ENCODE measurements around the gene GLI1. TPM values are rescaled to one million over a fixed set of nuclear protein-coding genes. Genes with fewer than 3 reads are reported as not detected.
A peak's percentile ranks its signal among the peaks of the same experiment; 100 is the strongest.

GLI1 gene
- total RNA-seq, 2 experiments from 2014 or later: 0.31 to 0.85 TPM

DNA sequence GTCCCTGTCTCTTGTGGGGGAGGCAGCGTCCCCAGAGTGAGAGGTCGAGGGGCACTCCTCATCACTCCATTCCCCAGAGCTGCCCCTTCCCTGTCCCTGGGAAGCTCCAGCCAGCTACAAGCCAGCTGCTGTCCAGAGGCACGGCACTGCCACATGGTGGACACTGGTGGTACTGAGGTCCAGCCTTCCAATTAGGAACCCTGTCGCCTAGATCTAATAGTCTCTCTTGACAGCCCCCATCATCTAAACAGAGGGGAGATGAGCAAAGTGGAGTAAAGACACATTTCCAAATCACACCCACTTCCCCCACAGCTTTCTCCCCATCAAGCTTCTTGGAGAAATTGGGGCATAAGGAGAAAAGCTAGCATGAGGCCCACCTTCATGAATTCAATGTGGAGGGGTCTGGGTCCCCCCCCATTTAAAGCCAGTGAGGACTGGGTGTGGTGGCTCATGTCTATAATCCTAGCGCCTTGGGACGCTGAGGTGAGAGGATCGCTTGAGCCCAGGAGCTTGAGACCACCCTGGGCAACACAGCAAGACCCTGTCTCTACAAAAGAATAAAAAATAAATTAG is 6.6 kb upstream of the GLI1 start:
- TF ChIP-seq, protein P1, sequence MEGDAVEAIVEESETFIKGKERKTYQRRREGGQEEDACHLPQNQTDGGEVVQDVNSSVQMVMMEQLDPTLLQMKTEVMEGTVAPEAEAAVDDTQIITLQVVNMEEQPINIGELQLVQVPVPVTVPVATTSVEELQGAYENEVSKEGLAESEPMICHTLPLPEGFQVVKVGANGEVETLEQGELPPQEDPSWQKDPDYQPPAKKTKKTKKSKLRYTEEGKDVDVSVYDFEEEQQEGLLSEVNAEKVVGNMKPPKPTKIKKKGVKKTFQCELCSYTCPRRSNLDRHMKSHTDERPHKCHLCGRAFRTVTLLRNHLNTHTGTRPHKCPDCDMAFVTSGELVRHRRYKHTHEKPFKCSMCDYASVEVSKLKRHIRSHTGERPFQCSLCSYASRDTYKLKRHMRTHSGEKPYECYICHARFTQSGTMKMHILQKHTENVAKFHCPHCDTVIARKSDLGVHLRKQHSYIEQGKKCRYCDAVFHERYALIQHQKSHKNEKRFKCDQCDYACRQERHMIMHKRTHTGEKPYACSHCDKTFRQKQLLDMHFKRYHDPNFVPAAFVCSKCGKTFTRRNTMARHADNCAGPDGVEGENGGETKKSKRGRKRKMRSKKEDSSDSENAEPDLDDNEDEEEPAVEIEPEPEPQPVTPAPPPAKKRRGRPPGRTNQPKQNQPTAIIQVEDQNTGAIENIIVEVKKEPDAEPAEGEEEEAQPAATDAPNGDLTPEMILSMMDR (IDR thresholded peaks at IDR 0.05): peak; percentile 55
- ATAC-seq (ENCODE audit: poor library complexity) (peak; percentile 59), DNase-seq (peak in 8 of 14 experiments; percentile 32 to 72 (median 45))
- Histone ChIP-seq H3K4me3 (ENCODE audit: low read length) (no peak overlapping the region), H3K9me3 (ENCODE audit: control insufficient read depth in 1 of 2, insufficient read depth in 1 of 2, low read length in 2 of 2) (no peaks in the 10 kb centered on the region), H3K27me3 (ENCODE audit: control insufficient read depth in 1 of 2, insufficient read depth in 2 of 2, low read length in 2 of 2) (peaks cover 0 to 4% of the 10 kb centered on the region in 2 experiments), H3K27ac (ENCODE audit: low read depth in 1 of 2, low read length in 2 of 2) (no peak overlapping the region), H3K4me1 (ENCODE audit: insufficient read depth, low read length) (peaks cover 10% of the 10 kb centered on the region), H3K36me3 (ENCODE audit: insufficient read depth, low read length) (no peaks in the 10 kb centered on the region)
- no peaks in the 10 kb centered on the region for H3K36me3 Mint-ChIP-seq (ENCODE audit: low read depth)
- H3K27me3 Mint-ChIP-seq: no peaks in the 10 kb centered on the region
- H3K9me3 Mint-ChIP-seq: no peaks in the 10 kb centered on the region
- ChIA-PET POLR2A (interaction anchor here (0.9 to 1.7 kb wide), 2 partner anchors 9 to 23 kb away, joined by 3 to 7 read pairs; no protein-coding TSS in a partner anchor), CTCF (interaction anchor here (0.5 to 1.6 kb wide), 9 partner anchors 9 to 258 kb away, joined by 3 to 5 read pairs (median 4); no protein-coding TSS in a partner anchor)
- no peak overlapping the region for H3K4me3 Mint-ChIP-seq
- peaks cover 5% of the 10 kb centered on the region for H3K4me1 Mint-ChIP-seq (ENCODE audit: low read depth)
- H3K27ac Mint-ChIP-seq: no peak overlapping the region
- intact Hi-C loops (cut with DNase I, micrococcal nuclease): loop anchor here (1.0 to 10.0 kb wide), 3 partner anchors 141 to 189 kb away; no protein-coding TSS in a partner anchor

DNA sequence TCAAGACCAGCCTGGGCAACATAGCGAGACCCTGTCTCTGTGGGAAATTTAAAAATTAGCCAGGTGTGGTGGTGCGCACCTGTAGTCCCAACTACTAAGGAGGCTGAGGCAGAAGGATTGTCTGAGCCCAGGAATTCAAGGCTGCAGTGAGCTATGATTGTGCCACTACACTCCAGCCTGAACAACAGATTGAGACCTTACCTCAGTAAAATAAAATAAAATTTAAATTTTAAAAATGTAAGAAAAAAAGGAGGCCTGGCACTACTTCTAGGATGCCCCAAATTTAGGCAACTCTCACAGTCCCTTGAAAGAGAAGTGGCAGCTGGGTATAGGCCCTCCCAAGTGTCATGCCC is 5.4 kb upstream of the GLI1 start:
- ATAC-seq (ENCODE audit: poor library complexity): no peak
- peaks cover 16% of the 10 kb centered on the region for H3K4me1 Mint-ChIP-seq (ENCODE audit: low read depth)
- H3K36me3 ChIP-seq (ENCODE audit: insufficient read depth, low read length): no peaks in the 10 kb centered on the region
- no peaks in the 10 kb centered on the region for H3K9me3 Mint-ChIP-seq
- H3K36me3 Mint-ChIP-seq (ENCODE audit: low read depth): peaks cover 2% of the 10 kb centered on the region
- no peak overlapping the region for H3K4me3 Mint-ChIP-seq
- TF ChIP-seq, protein P1 (IDR thresholded peaks at IDR 0.05): no peak
- H3K9me3 ChIP-seq (ENCODE audit: control insufficient read depth in 1 of 2, insufficient read depth in 1 of 2, low read length in 2 of 2): no peaks in the 10 kb centered on the region
- H3K27me3 ChIP-seq (ENCODE audit: control insufficient read depth in 1 of 2, insufficient read depth in 2 of 2, low read length in 2 of 2): peaks cover 0 to 4% of the 10 kb centered on the region in 2 experiments
- no peak overlapping the region for H3K27ac ChIP-seq (ENCODE audit: low read depth in 1 of 2, low read length in 2 of 2)
- no peak for DNase-seq
- intact Hi-C loops (cut with DNase I, micrococcal nuclease): loop anchor here (2.0 to 10.0 kb wide), 3 partner anchors 19 to 189 kb away; partner anchors contain the start of gene INHBC (in 1 of the 2)
- CTCF ChIA-PET: no interaction called here
- peaks cover 20% of the 10 kb centered on the region for H3K4me1 ChIP-seq (ENCODE audit: insufficient read depth, low read length)
- no peak overlapping the region for H3K4me3 ChIP-seq (ENCODE audit: low read length)
- H3K27me3 Mint-ChIP-seq: peaks cover 4% of the 10 kb centered on the region
- no peak overlapping the region for H3K27ac Mint-ChIP-seq
- POLR2A ChIA-PET: no interaction called here

DNA sequence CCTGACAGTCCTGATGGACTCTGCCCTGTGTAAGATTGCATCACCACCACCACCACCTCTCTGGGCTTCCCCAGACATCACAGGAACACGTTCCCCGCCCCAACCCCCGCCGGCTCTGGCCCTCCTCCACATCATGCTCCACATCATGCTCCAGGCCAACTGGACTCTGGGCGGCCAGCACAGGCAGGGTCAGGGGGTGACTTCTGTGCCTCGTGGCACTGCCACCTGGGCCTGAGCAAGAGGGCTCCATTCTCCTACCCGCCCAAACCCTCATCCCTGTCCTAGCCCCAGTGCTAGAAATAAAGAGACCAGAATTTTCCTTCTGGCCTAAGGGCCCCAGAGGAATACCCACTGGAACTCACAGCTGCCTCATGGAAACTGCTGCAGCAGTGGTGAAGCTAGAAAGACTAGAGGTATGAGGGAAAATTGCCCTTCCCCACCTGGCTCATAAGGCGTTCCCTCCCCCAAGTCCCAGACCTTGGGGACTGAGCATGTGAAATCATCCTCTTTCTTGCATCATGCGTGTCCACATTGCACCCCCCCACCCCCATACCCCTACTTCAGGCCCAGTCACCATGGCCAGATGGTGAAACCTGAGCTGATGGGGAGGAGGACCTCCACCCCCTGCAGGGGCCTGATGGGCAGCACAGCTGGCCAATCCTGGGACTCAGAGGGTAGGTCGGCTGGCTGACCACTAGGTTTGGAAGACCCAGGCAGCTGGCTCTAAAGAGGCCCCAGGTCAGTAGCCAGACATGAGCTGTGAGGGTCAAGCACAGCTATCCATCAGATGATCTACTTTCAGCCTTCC is 4.8 kb upstream of the GLI1 start, which contains the start of gene INHBE:
TSS of gene INHBE (plus strand) at position 742 of the 808 bp plus-strand sequence. CDS start 230 bp downstream, outside the sequence.
- Histone ChIP-seq H3K9me3 (ENCODE audit: control insufficient read depth in 1 of 2, insufficient read depth in 1 of 2, low read length in 2 of 2) (no peaks in the 10 kb centered on the region), H3K36me3 (ENCODE audit: insufficient read depth, low read length) (no peaks in the 10 kb centered on the region), H3K27ac (ENCODE audit: low read depth in 1 of 2, low read length in 2 of 2) (no peak within 1 kb of the TSS), H3K27me3 (ENCODE audit: control insufficient read depth in 1 of 2, insufficient read depth in 2 of 2, low read length in 2 of 2) (peaks cover 0 to 4% of the 10 kb centered on the region in 2 experiments), H3K4me3 (ENCODE audit: low read length) (no peak within 1 kb of the TSS), H3K4me1 (ENCODE audit: insufficient read depth, low read length) (peaks cover 26% of the 10 kb centered on the region)
- no peak within 1 kb of the TSS for H3K4me3 Mint-ChIP-seq
- DNase-seq (no peak), ATAC-seq (ENCODE audit: poor library complexity) (no peak)
- ChIA-PET CTCF (interaction anchor here (1.0 to 1.3 kb wide), 2 partner anchors 32 to 178 kb away, joined by 3 to 5 read pairs; partner anchors contain the start of gene B4GALNT1), POLR2A (interaction anchor here (0.8 to 1.1 kb wide), 2 partner anchors 23 to 25 kb away, joined by 3 to 4 read pairs; no protein-coding TSS in a partner anchor)
- H3K27me3 Mint-ChIP-seq: peaks cover 6% of the 10 kb centered on the region
- no peaks in the 10 kb centered on the region for H3K9me3 Mint-ChIP-seq
- peaks cover 21% of the 10 kb centered on the region for H3K4me1 Mint-ChIP-seq (ENCODE audit: low read depth)
- intact Hi-C loops (cut with DNase I, micrococcal nuclease): loop anchor here (2.0 to 10.0 kb wide), 3 partner anchors 20 to 190 kb away; partner anchors contain the start of gene INHBC (in 1 of the 2)
- no peak within 1 kb of the TSS for H3K27ac Mint-ChIP-seq
- peaks cover 8% of the 10 kb centered on the region for H3K36me3 Mint-ChIP-seq (ENCODE audit: low read depth)
- TF ChIP-seq, protein P1 (IDR thresholded peaks at IDR 0.05): no peak

Measured in CD4-positive, alpha-beta T cell (primary cell).